WTC11 (cell line): ENCODE data around the gene OGFOD1. TPM values are rescaled to one million over a fixed set of nuclear protein-coding genes. Genes with fewer than 3 reads are reported as not detected.

Source experiments
- ATAC-seq: fragments of 200-7000 bp; cut with Tn5 transposase; 2 replicates; pipeline ENCODE4 v1.10.0; 2021; ENCODE audit warnings: mild to moderate bottlenecking, moderate library complexity
- CTCF ChIA-PET: fragments of 300-600 bp; sonication (Branson Sonifier 250); formaldehyde crosslinking; loops from one replicate; lab custom pipeline; 2021; ENCODE audit warnings: antibody characterized with exemption; lab: Charles Lee
- POLR2A ChIA-PET: fragments of 350-600 bp; sonication (Branson Sonifier 250); formaldehyde crosslinking; loops from one replicate; lab custom pipeline; 2021; ENCODE audit warnings: antibody characterized with exemption; lab: Charles Lee
- DNase-seq: peaks from one replicate; pipeline ENCODE4 v3.0.0; 2021; ENCODE audit warnings: low spot score
- H3K27ac Mint-ChIP-seq: 2 replicates; pipeline ENCODE4 v1.8.0; 2021; ENCODE audit warnings: mixed read lengths
- H3K27me3 Mint-ChIP-seq: 2 replicates; pipeline ENCODE4 v1.8.0; 2021; ENCODE audit warnings: low read depth, mild to moderate bottlenecking, moderate library complexity, mixed read lengths
- H3K36me3 Mint-ChIP-seq: 2 replicates; pipeline ENCODE4 v1.8.0; 2021; ENCODE audit warnings: mixed read lengths
- H3K4me1 Mint-ChIP-seq: 2 replicates; pipeline ENCODE4 v1.8.0; 2022; ENCODE audit warnings: mixed read lengths
- H3K4me3 Mint-ChIP-seq: 2 replicates; pipeline ENCODE4 v1.8.0; 2021; ENCODE audit warnings: mild to moderate bottlenecking, moderate library complexity, mixed read lengths
- H3K9me3 Mint-ChIP-seq: 2 replicates; pipeline ENCODE4 v1.8.0; 2021; ENCODE audit warnings: mixed read lengths
- ATF2 ChIP-seq: sonication (generic); formaldehyde crosslinking; IDR thresholded peaks from 2 replicates; pipeline ENCODE4 v1.8.1; 2022; ENCODE audit warnings: low read depth, missing genetic modification reagents, borderline replicate concordance
- CREM ChIP-seq: sonication (generic); formaldehyde crosslinking; IDR thresholded peaks from 2 replicates; pipeline ENCODE4 v1.8.1; 2022; ENCODE audit warnings: mild to moderate bottlenecking, missing genetic modification reagents, moderate library complexity
- ESRRA ChIP-seq: sonication (generic); formaldehyde crosslinking; IDR thresholded peaks from 2 replicates; pipeline ENCODE4 v1.8.1; 2022; ENCODE audit warnings: mild to moderate bottlenecking, missing genetic modification reagents, borderline replicate concordance
- FOXJ3 ChIP-seq: sonication (generic); formaldehyde crosslinking; IDR thresholded peaks from 2 replicates; pipeline ENCODE4 v1.9.0; 2021; ENCODE audit warnings: missing genetic modification reagents, mild to moderate bottlenecking, borderline replicate concordance
- MXD4 ChIP-seq: fragments of 250-450 bp; sonication (Bioruptor Pico); IDR thresholded peaks from 2 replicates; pipeline ENCODE4 v1.8.0; 2021; ENCODE audit warnings: mild to moderate bottlenecking, moderate library complexity, borderline replicate concordance
- NFATC4 ChIP-seq: fragments of 250-450 bp; sonication (Bioruptor Pico); IDR thresholded peaks from 2 replicates; pipeline ENCODE4 v1.9.0; 2021; ENCODE audit warnings: mild to moderate bottlenecking
- NR2C2 ChIP-seq: sonication (generic); formaldehyde crosslinking; IDR thresholded peaks from 2 replicates; pipeline ENCODE4 v1.8.0; 2022; ENCODE audit warnings: mild to moderate bottlenecking, missing genetic modification reagents
- SMAD4 ChIP-seq: sonication (generic); formaldehyde crosslinking; IDR thresholded peaks from 2 replicates; pipeline ENCODE4 v1.8.0; 2022; ENCODE audit warnings: mild to moderate bottlenecking, missing genetic modification reagents
- TCF7 ChIP-seq: sonication (generic); formaldehyde crosslinking; IDR thresholded peaks from 2 replicates; pipeline ENCODE4 v1.8.0; 2022; ENCODE audit warnings: mild to moderate bottlenecking, low read depth, missing genetic modification reagents, moderate library complexity
- ZBTB21 ChIP-seq: sonication (generic); formaldehyde crosslinking; IDR thresholded peaks from 2 replicates; pipeline ENCODE4 v1.8.1; 2023; ENCODE audit warnings: mild to moderate bottlenecking, missing genetic modification reagents, borderline replicate concordance
- ZNF232 ChIP-seq: sonication (generic); formaldehyde crosslinking; IDR thresholded peaks from 2 replicates; pipeline ENCODE4 v1.8.0; 2022; ENCODE audit warnings: mild to moderate bottlenecking, missing genetic modification reagents
- ZNF317 ChIP-seq: sonication (generic); formaldehyde crosslinking; IDR thresholded peaks from 2 replicates; pipeline ENCODE4 v1.8.1; 2023; ENCODE audit warnings: low read depth, mild to moderate bottlenecking, moderate library complexity, missing genetic modification reagents, borderline replicate concordance
- ZNF671 ChIP-seq: fragments of 250-450 bp; sonication (Bioruptor Pico); IDR thresholded peaks from 2 replicates; pipeline ENCODE4 v1.8.0; 2021; ENCODE audit warnings: mild to moderate bottlenecking
- total RNA-seq: library from RNA; stranded (reverse); gene quantifications from 3 replicates; pipeline ENCODE4 v1.2.3, GENCODE V29; 2021
- TF ChIP-seq, protein P1 (sequence below): fragments of 250-450 bp; sonication (Bioruptor Pico); IDR thresholded peaks from 2 replicates; pipeline ENCODE4 v1.9.0; 2021; ENCODE audit warnings: moderate library complexity, mild to moderate bottlenecking, inconsistent platforms, borderline replicate concordance
- TF ChIP-seq, protein P2 (sequence below): sonication (generic); formaldehyde crosslinking; IDR thresholded peaks from 2 replicates; pipeline ENCODE4 v1.8.1; 2022; ENCODE audit warnings: mild to moderate bottlenecking, moderate library complexity, missing genetic modification reagents
- TF ChIP-seq, protein P3 (sequence below): sonication (generic); formaldehyde crosslinking; IDR thresholded peaks from 2 replicates; pipeline ENCODE4 v1.8.1; 2023; ENCODE audit warnings: mild to moderate bottlenecking, missing genetic modification reagents, moderate library complexity
- TF ChIP-seq, protein P4 (sequence below): sonication (generic); formaldehyde crosslinking; IDR thresholded peaks from 2 replicates; pipeline ENCODE4 v1.8.0; 2022; ENCODE audit warnings: mild to moderate bottlenecking, missing genetic modification reagents
- TF ChIP-seq, protein P5 (sequence below): fragments of 250-450 bp; sonication (Bioruptor Pico); conservative IDR thresholded peaks from 2 replicates; pipeline ENCODE4 v1.9.0; 2021; ENCODE audit warnings: mild to moderate bottlenecking
- TF ChIP-seq, protein P6 (sequence below): fragments of 200-600 bp; IDR thresholded peaks from 2 replicates; pipeline ENCODE4 v1.8.0; 2022; ENCODE audit warnings: antibody characterized with exemption
- TF ChIP-seq, protein P7 (sequence below): sonication (generic); formaldehyde crosslinking; conservative IDR thresholded peaks from 2 replicates; pipeline ENCODE4 v1.8.1; 2022; ENCODE audit warnings: mild to moderate bottlenecking, missing genetic modification reagents
- TF ChIP-seq, protein P8 (sequence below): sonication (generic); formaldehyde crosslinking; conservative IDR thresholded peaks from 2 replicates; pipeline ENCODE4 v1.8.1; 2023; ENCODE audit warnings: mild to moderate bottlenecking, low read depth, missing genetic modification reagents, moderate library complexity

Gene OGFOD1
- total RNA-seq, 1 experiment from 2014 or later: 50.5 TPM

DNA sequence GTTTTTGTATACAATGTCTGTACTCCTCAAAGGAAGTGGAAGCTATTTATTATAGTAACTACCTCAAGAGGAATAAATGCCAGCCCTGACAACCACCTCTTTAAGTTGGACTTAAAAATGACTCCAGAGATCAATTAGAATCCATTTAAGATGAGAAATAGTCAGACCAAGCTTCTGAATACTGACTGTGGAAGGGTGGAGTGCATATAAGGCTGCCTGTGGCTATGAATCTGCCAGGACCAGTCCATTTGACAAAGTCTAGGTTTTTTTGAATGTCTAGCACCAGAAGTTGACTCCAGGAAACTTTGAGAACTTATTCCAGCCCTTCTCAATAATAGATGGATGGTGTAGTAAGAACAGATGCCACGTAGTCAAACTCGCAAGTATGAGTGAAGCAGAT, 15.0 kb downstream of the OGFOD1 start:
- Mint-ChIP-seq H3K9me3 (no peaks in the 10 kb centered on the region), H3K4me3 (no peak overlapping the region), H3K27me3 (no peaks in the 10 kb centered on the region), H3K36me3 (peaks cover 82% of the 10 kb centered on the region), H3K27ac (no peak overlapping the region), H3K4me1 (no peaks in the 10 kb centered on the region)
- ATAC-seq (no peak), DNase-seq (no peak)
- POLR2A ChIA-PET: no interaction called here
- CTCF ChIA-PET: no interaction called here
- no peak for TF ChIP-seq ATF2 (CRISPR knock-in tag)
- no peak for TF ChIP-seq ESRRA
- no peak for TF ChIP-seq ZNF671
- no peak for TF ChIP-seq NFATC4 (CRISPR knock-in tag)
- no peak for TF ChIP-seq FOXJ3 (CRISPR knock-in tag)
- no peak for TF ChIP-seq SMAD4 (CRISPR knock-in tag)
- TF ChIP-seq, protein P1, sequence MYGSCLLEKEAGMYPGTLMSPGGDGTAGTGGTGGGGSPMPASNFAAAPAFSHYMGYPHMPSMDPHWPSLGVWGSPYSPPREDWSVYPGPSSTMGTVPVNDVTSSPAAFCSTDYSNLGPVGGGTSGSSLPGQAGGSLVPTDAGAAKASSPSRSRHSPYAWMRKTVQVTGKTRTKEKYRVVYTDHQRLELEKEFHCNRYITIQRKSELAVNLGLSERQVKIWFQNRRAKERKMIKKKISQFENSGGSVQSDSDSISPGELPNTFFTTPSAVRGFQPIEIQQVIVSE: no peak
- no peak for TF ChIP-seq ZNF317 (CRISPR knock-in tag)
- TF ChIP-seq ZBTB21 (CRISPR knock-in tag): no peak
- TF ChIP-seq, protein P2, sequence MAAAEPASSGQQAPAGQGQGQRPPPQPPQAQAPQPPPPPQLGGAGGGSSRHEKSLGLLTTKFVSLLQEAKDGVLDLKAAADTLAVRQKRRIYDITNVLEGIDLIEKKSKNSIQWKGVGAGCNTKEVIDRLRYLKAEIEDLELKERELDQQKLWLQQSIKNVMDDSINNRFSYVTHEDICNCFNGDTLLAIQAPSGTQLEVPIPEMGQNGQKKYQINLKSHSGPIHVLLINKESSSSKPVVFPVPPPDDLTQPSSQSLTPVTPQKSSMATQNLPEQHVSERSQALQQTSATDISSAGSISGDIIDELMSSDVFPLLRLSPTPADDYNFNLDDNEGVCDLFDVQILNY (CRISPR knock-in tag): no peak
- no peak for TF ChIP-seq NR2C2
- TF ChIP-seq ZNF232 (CRISPR knock-in tag): no peak
- TF ChIP-seq, all 79 proteins: peak for 0

DNA sequence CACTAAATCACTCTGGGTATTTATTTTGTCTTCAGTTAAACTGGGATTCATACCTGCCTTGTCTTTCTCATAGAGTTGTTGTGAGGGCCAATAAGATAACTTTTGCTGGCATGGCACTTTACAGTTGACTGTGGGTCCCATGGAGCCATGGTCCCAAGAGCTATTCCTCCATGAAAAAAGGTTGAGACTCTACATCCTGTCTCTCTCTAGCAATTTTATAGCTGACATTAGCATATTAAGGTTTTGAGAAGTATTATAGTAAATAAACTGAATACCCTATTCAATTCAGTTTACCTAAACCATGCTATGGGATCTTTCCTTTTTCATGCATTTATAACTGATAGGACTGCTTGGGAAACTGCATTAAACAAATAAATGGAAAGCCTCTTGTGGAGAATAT, 17.4 kb downstream of the OGFOD1 start:
- no peak overlapping the region for H3K4me3 Mint-ChIP-seq
- DNase-seq (no peak), ATAC-seq (no peak)
- CTCF ChIA-PET: no interaction called here
- H3K9me3 Mint-ChIP-seq: no peaks in the 10 kb centered on the region
- no peak overlapping the region; the same call in 1 of the 2 replicates for H3K27ac Mint-ChIP-seq
- H3K27me3 Mint-ChIP-seq: no peaks in the 10 kb centered on the region
- no peaks in the 10 kb centered on the region for H3K4me1 Mint-ChIP-seq
- POLR2A ChIA-PET: interaction anchor here (0.7 kb wide), 1 partner anchor 12 kb away, joined by 3 read pairs; no protein-coding TSS in a partner anchor
- TF ChIP-seq, protein P3, sequence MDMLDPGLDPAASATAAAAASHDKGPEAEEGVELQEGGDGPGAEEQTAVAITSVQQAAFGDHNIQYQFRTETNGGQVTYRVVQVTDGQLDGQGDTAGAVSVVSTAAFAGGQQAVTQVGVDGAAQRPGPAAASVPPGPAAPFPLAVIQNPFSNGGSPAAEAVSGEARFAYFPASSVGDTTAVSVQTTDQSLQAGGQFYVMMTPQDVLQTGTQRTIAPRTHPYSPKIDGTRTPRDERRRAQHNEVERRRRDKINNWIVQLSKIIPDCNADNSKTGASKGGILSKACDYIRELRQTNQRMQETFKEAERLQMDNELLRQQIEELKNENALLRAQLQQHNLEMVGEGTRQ (CRISPR knock-in tag): no peak
- TF ChIP-seq, protein P4, sequence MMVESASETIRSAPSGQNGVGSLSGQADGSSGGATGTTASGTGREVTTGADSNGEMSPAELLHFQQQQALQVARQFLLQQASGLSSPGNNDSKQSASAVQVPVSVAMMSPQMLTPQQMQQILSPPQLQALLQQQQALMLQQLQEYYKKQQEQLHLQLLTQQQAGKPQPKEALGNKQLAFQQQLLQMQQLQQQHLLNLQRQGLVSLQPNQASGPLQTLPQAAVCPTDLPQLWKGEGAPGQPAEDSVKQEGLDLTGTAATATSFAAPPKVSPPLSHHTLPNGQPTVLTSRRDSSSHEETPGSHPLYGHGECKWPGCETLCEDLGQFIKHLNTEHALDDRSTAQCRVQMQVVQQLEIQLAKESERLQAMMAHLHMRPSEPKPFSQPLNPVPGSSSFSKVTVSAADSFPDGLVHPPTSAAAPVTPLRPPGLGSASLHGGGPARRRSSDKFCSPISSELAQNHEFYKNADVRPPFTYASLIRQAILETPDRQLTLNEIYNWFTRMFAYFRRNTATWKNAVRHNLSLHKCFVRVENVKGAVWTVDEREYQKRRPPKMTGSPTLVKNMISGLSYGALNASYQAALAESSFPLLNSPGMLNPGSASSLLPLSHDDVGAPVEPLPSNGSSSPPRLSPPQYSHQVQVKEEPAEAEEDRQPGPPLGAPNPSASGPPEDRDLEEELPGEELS (CRISPR knock-in tag): no peak
- TF ChIP-seq, protein P5, sequence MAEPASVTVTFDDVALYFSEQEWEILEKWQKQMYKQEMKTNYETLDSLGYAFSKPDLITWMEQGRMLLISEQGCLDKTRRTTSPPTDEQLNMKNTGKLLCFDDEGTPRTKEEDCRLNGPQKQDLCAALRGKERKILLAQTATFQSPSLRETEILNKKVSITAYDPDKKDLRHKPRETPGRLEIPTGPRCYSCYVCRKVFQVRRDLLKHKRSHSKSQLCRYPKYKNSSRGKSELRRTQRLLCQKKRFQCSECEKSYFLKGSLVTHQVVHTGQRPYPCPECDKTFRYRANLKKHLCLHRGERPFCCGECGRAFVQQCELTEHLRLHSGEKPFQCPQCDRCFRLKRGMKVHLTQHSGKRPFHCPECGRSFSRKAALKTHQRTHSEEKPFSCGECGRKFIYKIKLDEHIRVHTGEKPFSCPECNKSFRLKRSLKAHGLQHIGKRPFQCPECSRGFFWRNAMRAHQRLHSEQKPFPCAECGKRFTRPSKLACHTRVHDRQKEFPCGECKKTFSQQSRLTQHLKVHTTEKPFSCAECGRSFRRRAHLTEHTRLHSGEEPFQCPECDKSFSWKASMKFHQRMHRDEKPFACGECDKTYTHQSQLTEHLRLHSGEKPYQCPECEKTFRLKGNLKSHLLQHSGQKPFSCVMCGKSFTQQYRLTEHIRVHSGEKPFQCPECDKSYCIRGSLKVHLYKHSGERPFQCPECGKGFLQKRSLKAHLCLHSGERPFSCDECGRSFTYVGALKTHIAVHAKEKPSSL (CRISPR knock-in tag): no peak
- no peak for TF ChIP-seq CREM (CRISPR knock-in tag)
- no peak for TF ChIP-seq MXD4 (CRISPR knock-in tag)
- TF ChIP-seq, protein P6, sequence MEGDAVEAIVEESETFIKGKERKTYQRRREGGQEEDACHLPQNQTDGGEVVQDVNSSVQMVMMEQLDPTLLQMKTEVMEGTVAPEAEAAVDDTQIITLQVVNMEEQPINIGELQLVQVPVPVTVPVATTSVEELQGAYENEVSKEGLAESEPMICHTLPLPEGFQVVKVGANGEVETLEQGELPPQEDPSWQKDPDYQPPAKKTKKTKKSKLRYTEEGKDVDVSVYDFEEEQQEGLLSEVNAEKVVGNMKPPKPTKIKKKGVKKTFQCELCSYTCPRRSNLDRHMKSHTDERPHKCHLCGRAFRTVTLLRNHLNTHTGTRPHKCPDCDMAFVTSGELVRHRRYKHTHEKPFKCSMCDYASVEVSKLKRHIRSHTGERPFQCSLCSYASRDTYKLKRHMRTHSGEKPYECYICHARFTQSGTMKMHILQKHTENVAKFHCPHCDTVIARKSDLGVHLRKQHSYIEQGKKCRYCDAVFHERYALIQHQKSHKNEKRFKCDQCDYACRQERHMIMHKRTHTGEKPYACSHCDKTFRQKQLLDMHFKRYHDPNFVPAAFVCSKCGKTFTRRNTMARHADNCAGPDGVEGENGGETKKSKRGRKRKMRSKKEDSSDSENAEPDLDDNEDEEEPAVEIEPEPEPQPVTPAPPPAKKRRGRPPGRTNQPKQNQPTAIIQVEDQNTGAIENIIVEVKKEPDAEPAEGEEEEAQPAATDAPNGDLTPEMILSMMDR: no peak
- TF ChIP-seq, protein P7, sequence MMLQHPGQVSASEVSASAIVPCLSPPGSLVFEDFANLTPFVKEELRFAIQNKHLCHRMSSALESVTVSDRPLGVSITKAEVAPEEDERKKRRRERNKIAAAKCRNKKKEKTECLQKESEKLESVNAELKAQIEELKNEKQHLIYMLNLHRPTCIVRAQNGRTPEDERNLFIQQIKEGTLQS (CRISPR knock-in tag): no peak
- no peak for TF ChIP-seq TCF7 (CRISPR knock-in tag)
- TF ChIP-seq, protein P8, sequence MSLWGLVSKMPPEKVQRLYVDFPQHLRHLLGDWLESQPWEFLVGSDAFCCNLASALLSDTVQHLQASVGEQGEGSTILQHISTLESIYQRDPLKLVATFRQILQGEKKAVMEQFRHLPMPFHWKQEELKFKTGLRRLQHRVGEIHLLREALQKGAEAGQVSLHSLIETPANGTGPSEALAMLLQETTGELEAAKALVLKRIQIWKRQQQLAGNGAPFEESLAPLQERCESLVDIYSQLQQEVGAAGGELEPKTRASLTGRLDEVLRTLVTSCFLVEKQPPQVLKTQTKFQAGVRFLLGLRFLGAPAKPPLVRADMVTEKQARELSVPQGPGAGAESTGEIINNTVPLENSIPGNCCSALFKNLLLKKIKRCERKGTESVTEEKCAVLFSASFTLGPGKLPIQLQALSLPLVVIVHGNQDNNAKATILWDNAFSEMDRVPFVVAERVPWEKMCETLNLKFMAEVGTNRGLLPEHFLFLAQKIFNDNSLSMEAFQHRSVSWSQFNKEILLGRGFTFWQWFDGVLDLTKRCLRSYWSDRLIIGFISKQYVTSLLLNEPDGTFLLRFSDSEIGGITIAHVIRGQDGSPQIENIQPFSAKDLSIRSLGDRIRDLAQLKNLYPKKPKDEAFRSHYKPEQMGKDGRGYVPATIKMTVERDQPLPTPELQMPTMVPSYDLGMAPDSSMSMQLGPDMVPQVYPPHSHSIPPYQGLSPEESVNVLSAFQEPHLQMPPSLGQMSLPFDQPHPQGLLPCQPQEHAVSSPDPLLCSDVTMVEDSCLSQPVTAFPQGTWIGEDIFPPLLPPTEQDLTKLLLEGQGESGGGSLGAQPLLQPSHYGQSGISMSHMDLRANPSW: no peak
- peaks cover 85% of the 10 kb centered on the region for H3K36me3 Mint-ChIP-seq
